MCF 10A (cell line): ENCODE measurements around the gene SLC22A1. TPM values are rescaled to one million over a fixed set of nuclear protein-coding genes. Genes with fewer than 3 reads are reported as not detected.

Experiments
- BruUV-seq: library from RNA; stranded (reverse); fragments of 400-500 nt; replicated peaks from 2 replicates; lab custom pipeline; 2021; lab: Mats Ljungman, UMichigan
- CTCF ChIA-PET: fragments of 300-600 bp; sonication (Branson Sonifier 250); formaldehyde crosslinking; extraction: SDS; loops from one replicate; lab custom pipeline; 2021; ENCODE audit warnings: antibody characterized with exemption, inconsistent platforms; lab: Yijun Ruan, JAX
- POLR2A ChIA-PET: fragments of 300-600, 350-650 bp; sonication (Branson Sonifier 250); formaldehyde crosslinking; extraction: SDS; loops from one replicate; lab custom pipeline; 2020; ENCODE audit warnings: antibody characterized with exemption, inconsistent platforms; lab: Yijun Ruan, JAX
- DNase-seq: peaks from one replicate; pipeline ENCODE4 v3.0.0-alpha.2; 2018; ENCODE audit not compliant: unreplicated experiment
- H3K27ac Mint-ChIP-seq: one replicate; pipeline ENCODE4 v1.8.0; 2022; ENCODE audit warnings: mild to moderate bottlenecking, low read depth, mixed read lengths; ENCODE audit not compliant: unreplicated experiment
- H3K27me3 Mint-ChIP-seq: one replicate; pipeline ENCODE4 v1.8.0; 2022; ENCODE audit warnings: mixed read lengths; ENCODE audit not compliant: insufficient read depth, unreplicated experiment
- H3K36me3 Mint-ChIP-seq: one replicate; pipeline ENCODE4 v1.8.0; 2022; ENCODE audit warnings: mild to moderate bottlenecking, moderate library complexity, mixed read lengths; ENCODE audit not compliant: insufficient read depth, unreplicated experiment
- H3K4me1 Mint-ChIP-seq: one replicate; pipeline ENCODE4 v1.8.0; 2022; ENCODE audit warnings: mixed read lengths; ENCODE audit not compliant: insufficient read depth, unreplicated experiment
- H3K4me3 Mint-ChIP-seq: one replicate; pipeline ENCODE4 v1.8.0; 2022; ENCODE audit warnings: mild to moderate bottlenecking, moderate library complexity, mixed read lengths; ENCODE audit not compliant: unreplicated experiment
- H3K9me3 Mint-ChIP-seq: one replicate; pipeline ENCODE4 v1.8.0; 2022; ENCODE audit warnings: mixed read lengths; ENCODE audit not compliant: unreplicated experiment
- CTCF ChIP-seq: fragments of 200-600 bp; IDR thresholded peaks from one replicate; pipeline ENCODE4 v1.8.0; 2022; ENCODE audit warnings: antibody characterized with exemption, mild to moderate bottlenecking; ENCODE audit not compliant: unreplicated experiment
- intact Hi-C: fragments of 100-400 bp; cut with micrococcal nuclease; formaldehyde crosslinking; loops from 2 replicates; pipeline ENCODE4 v1.14.1; 2022
- total RNA-seq: library from RNA; stranded (reverse); gene quantifications from 2 replicates; pipeline ENCODE4 v1.2.3, GENCODE V29; 2022

SLC22A1 gene
- total RNA-seq, 1 experiment from 2014 or later, result 0.86 TPM

- Mint-ChIP-seq H3K4me1 (peaks cover 5% of the 10 kb centered on the region), H3K36me3 (no peaks in the 10 kb centered on the region), H3K27ac (no peak overlapping the region), H3K27me3 (no peaks in the 10 kb centered on the region), H3K9me3 (no peaks in the 10 kb centered on the region), H3K4me3 (no peak overlapping the region)
- ChIA-PET POLR2A (interaction anchor here (0.6 kb wide), 1 partner anchor 15 kb away, joined by 3 read pairs; no protein-coding TSS in a partner anchor), CTCF (no interaction called here)
- DNase-seq, result no peak
- intact Hi-C loops, result no loop called here
- BruUV-seq, result no TSS peak
- no peak for TF ChIP-seq CTCF
Observed at GRCh38 chr6:160198606-160199211, 77.1 kb downstream of the SLC22A1 start.

GRCh38 chr6:160201061-160201460 lies 79.4 kb downstream of the SLC22A1 start:
- no TSS peak for BruUV-seq
- Mint-ChIP-seq H3K9me3 (peaks cover 4% of the 10 kb centered on the region), H3K36me3 (no peaks in the 10 kb centered on the region), H3K27me3 (no peaks in the 10 kb centered on the region), H3K27ac (no peak overlapping the region), H3K4me1 (peaks cover 5% of the 10 kb centered on the region), H3K4me3 (no peak overlapping the region)
- no peak for DNase-seq
- CTCF ChIA-PET, result interaction anchor here (1.6 kb wide), 1 partner anchor 20 kb away, joined by 4 read pairs; no protein-coding TSS in a partner anchor
- intact Hi-C loops, result no loop called here
- POLR2A ChIA-PET, result no interaction called here
- no peak for TF ChIP-seq CTCF

- no TSS peak for BruUV-seq
- CTCF ChIA-PET, result interaction anchor here (1.3 kb wide), 1 partner anchor 253 kb away, joined by 4 read pairs; no protein-coding TSS in a partner anchor
- no peak overlapping the region for H3K4me3 Mint-ChIP-seq
- H3K4me1 Mint-ChIP-seq, result peaks cover 5% of the 10 kb centered on the region
- no peaks in the 10 kb centered on the region for H3K27me3 Mint-ChIP-seq
- no peak overlapping the region for H3K27ac Mint-ChIP-seq
- intact Hi-C loops, result no loop called here
- no peaks in the 10 kb centered on the region for H3K36me3 Mint-ChIP-seq
- POLR2A ChIA-PET, result interaction anchor here (1.3 kb wide), 1 partner anchor 13 kb away, joined by 3 read pairs; no protein-coding TSS in a partner anchor
- DNase-seq, result peak; percentile 35
- H3K9me3 Mint-ChIP-seq, result peaks cover 8% of the 10 kb centered on the region
- no peak for TF ChIP-seq CTCF
Observed at GRCh38 chr6:160202411-160202810, 80.8 kb downstream of the SLC22A1 start.

GRCh38 chr6:160203076-160203475 lies 81.5 kb downstream of the SLC22A1 start:
- intact Hi-C loops, result no loop called here
- Mint-ChIP-seq H3K36me3 (no peaks in the 10 kb centered on the region), H3K4me1 (peaks cover 5% of the 10 kb centered on the region), H3K27me3 (no peaks in the 10 kb centered on the region), H3K9me3 (peaks cover 12% of the 10 kb centered on the region), H3K4me3 (no peak overlapping the region), H3K27ac (no peak overlapping the region)
- no peak for TF ChIP-seq CTCF
- no peak for DNase-seq
- ChIA-PET CTCF (interaction anchor here (0.7 to 0.8 kb wide), 2 partner anchors 174 to 952 kb away, joined by 3 read pairs; no protein-coding TSS in a partner anchor), POLR2A (interaction anchor here (1.3 kb wide), 1 partner anchor 13 kb away, joined by 3 read pairs; no protein-coding TSS in a partner anchor)
- BruUV-seq, result no TSS peak
